HepG2 (cell line): ENCODE measurements around the gene ARHGAP26. TPM values are rescaled to one million over a fixed set of nuclear protein-coding genes. Genes with fewer than 3 reads are reported as not detected.

Experiments used
- ATAC-seq: fragments of 200-7000 bp; cut with Tn5 transposase; 3 replicates; pipeline ENCODE4 v1.9.1; 2020; ENCODE audit warnings: mild to moderate bottlenecking, moderate library complexity
- BruUV-seq: library from RNA; stranded (reverse); fragments of 400-500 nt; replicated peaks from 2 replicates; lab custom pipeline; 2021; lab: Mats Ljungman, UMichigan
- CTCF ChIA-PET: fragments of 300-600 bp; formaldehyde crosslinking; extraction: SDS; loops from one replicate; lab custom pipeline; 2021; ENCODE audit warnings: low total read pairs, inconsistent platforms, low intra/inter-chr PET ratio; lab: Yijun Ruan, JAX
- POLR2A ChIA-PET: fragments of 350-600 bp; sonication (Branson Sonifier 250); formaldehyde crosslinking; loops from one replicate; lab custom pipeline; 2020; ENCODE audit warnings: antibody characterized with exemption, inconsistent platforms; lab: Yijun Ruan, JAX
- DNase-seq: peaks from one replicate; pipeline ENCODE4 v3.0.0-alpha.2; 2015; ENCODE audit warnings: low spot score
- FAIRE-seq: peaks from 3 replicates; lab custom pipeline; 2011; peaks lifted over from hg19 to GRCh38; lab: Jason Lieb, UNC
- H2AFZ ChIP-seq: one replicate; pipeline ENCODE4 v1.6.1; 2011; ENCODE audit warnings: low read length, inconsistent platforms
- H3K27ac ChIP-seq: fragments of 300-600 bp; 3 replicates; pipeline ENCODE4 v1.8.0; 2011; ENCODE audit warnings: mixed run types, mild to moderate bottlenecking, mixed read lengths, low read length, inconsistent platforms; ENCODE audit not compliant: insufficient read depth; ENCODE audit errors: extremely low read length
- H3K27me3 ChIP-seq, 2 experiments: fragments of 200-600 bp in 1 of 2; 2 replicates in 1 of 2; 3 replicates in 1 of 2; pipeline versions ENCODE4 v1.6.0 to v1.8.0; 2011; ENCODE audit warnings: low read length in 2 of 2, mild to moderate bottlenecking in 2 of 2, moderate library complexity in 2 of 2, inconsistent platforms in 1 of 2; ENCODE audit not compliant: insufficient read depth in 2 of 2, control insufficient read depth in 1 of 2
- H3K36me3 ChIP-seq, 2 experiments: fragments of 200-600 bp in 1 of 2; replicated peaks in 1 of 2; 2 replicates in 1 of 2; 3 replicates in 1 of 2; pipeline versions ENCODE4 v1.5.1 to v1.8.0; 2011; ENCODE audit warnings: low read length in 2 of 2, inconsistent platforms in 1 of 2; ENCODE audit not compliant: insufficient read depth in 2 of 2, control insufficient read depth in 1 of 2
- H3K4me1 ChIP-seq: 2 replicates; pipeline ENCODE4 v1.5.1; 2012; ENCODE audit warnings: low read length, inconsistent platforms; ENCODE audit not compliant: insufficient read depth
- H3K4me2 ChIP-seq: 2 replicates; pipeline ENCODE4 v1.6.0; 2011; ENCODE audit warnings: low read depth, low read length, inconsistent platforms
- H3K4me3 ChIP-seq, 3 experiments: fragments of 200-600 bp in 1 of 3; sonication (generic), shearing (Covaris generic) in 1 of 3; replicated peaks in 1 of 3; 2 replicates each; pipeline ENCODE4 v1.5.1; 2011 to 2016; ENCODE audit warnings: low read length in 3 of 3, inconsistent platforms in 2 of 3, low read depth in 2 of 3, mild to moderate bottlenecking in 2 of 3, control low read depth in 1 of 3, mixed read lengths in 1 of 3; ENCODE audit not compliant: insufficient read depth in 1 of 3
- H3K79me2 ChIP-seq: one replicate; pipeline ENCODE4 v1.6.1; 2011; ENCODE audit warnings: low read length, inconsistent platforms; ENCODE audit not compliant: insufficient read depth
- H3K9ac ChIP-seq: 2 replicates; pipeline ENCODE4 v1.6.0; 2011; ENCODE audit warnings: mild to moderate bottlenecking, low read depth, low read length, inconsistent platforms; ENCODE audit not compliant: insufficient read depth
- H3K9me3 ChIP-seq: 2 replicates; pipeline ENCODE4 v1.5.1; 2012; ENCODE audit warnings: mild to moderate bottlenecking, low read length
- H4K20me1 ChIP-seq: 2 replicates; pipeline ENCODE4 v1.6.0; 2011; ENCODE audit warnings: inconsistent platforms, mild to moderate bottlenecking, low read length, moderate library complexity; ENCODE audit not compliant: insufficient read depth
- STAG1 ChIP-seq: sonication (generic); formaldehyde crosslinking; IDR thresholded peaks from 2 replicates; pipeline ENCODE4 v1.4.0; 2020; ENCODE audit warnings: missing genetic modification reagents
- ZNF12 ChIP-seq: sonication (generic); formaldehyde crosslinking; IDR thresholded peaks from 2 replicates; pipeline ENCODE4 v1.5.0; 2020; ENCODE audit warnings: missing genetic modification reagents
- ZNF136 ChIP-seq: sonication (generic); formaldehyde crosslinking; IDR thresholded peaks from 2 replicates; pipeline ENCODE4 v1.8.1; 2022; ENCODE audit warnings: low read depth, mild to moderate bottlenecking, moderate library complexity, missing genetic modification reagents
- ZNF510 ChIP-seq: sonication (generic); formaldehyde crosslinking; IDR thresholded peaks from 2 replicates; pipeline ENCODE4 v1.4.0; 2020; ENCODE audit warnings: low read depth, mild to moderate bottlenecking, missing genetic modification reagents
- ZZZ3 ChIP-seq: sonication (generic); formaldehyde crosslinking; IDR thresholded peaks from 2 replicates; pipeline ENCODE4 v1.4.0; 2020; ENCODE audit warnings: missing genetic modification reagents, mild to moderate bottlenecking, borderline replicate concordance
- WGBS: methylation state at CpG from one replicate; pipeline ENCODE4 v1.1.6; 2017; ENCODE audit warnings: low lambda C conversion rate; 5-methylcytosine and 5-hydroxymethylcytosine counted together
- in situ Hi-C: cut with HindIII; loops from 2 replicates; pipeline ENCODE4 v1.10.0; 2017; ENCODE audit warnings: low pct_unique_long_range_greater_than_20kb; ENCODE audit not compliant: extremely low pct_ligation_motif_present
- intact Hi-C: fragments of 100-400 bp; cut with micrococcal nuclease; formaldehyde crosslinking; loops from one replicate; pipeline ENCODE4 v1.10.0; 2022; ENCODE audit not compliant: unreplicated experiment
- polyA plus RNA-seq, 8 experiments: library from polyadenylated mRNA; depleted of rRNA in 3 of 8; stranded (reverse) in 7 of 8; unstranded in 1 of 8; fragments of >200 nt; fragmentation: Illumina TruSeq in 4 of 8; extraction: Trizol in 4 of 8; gene quantifications; 2 replicates each; pipeline versions ENCODE4 v1.2.1 to v1.2.3, GENCODE V29; 2011 to 2016; ENCODE audit warnings: low read depth in 4 of 8, missing spikeins in 1 of 8, mixed read lengths in 1 of 8; ENCODE audit not compliant: insufficient read depth in 1 of 8
- total RNA-seq, 5 experiments: library from RNA; depleted of rRNA; stranded (reverse); fragments of >200 nt; fragmentation: Illumina TruSeq; extraction: Trizol; gene quantifications; 2 replicates each; pipeline ENCODE4 v1.2.3, GENCODE V29; 2016; ENCODE audit warnings: low read depth in 1 of 5
- TF ChIP-seq, protein P1 (sequence below): sonication (generic); formaldehyde crosslinking; IDR thresholded peaks from 2 replicates; pipeline ENCODE4 v1.5.0; 2020; ENCODE audit warnings: mild to moderate bottlenecking, missing genetic modification reagents, moderate library complexity
- TF ChIP-seq, protein P2 (sequence below): sonication (generic); formaldehyde crosslinking; IDR thresholded peaks from 2 replicates; pipeline ENCODE4; 2020; ENCODE audit warnings: missing genetic modification reagents, mild to moderate bottlenecking, borderline replicate concordance

Gene ARHGAP26
- total and polyA plus RNA-seq, 2 of the 13 experiments (the other 11 are each of a cell fraction or from before 2014, with no cell fraction given), result 9.6 to 18.2 TPM

DNA sequence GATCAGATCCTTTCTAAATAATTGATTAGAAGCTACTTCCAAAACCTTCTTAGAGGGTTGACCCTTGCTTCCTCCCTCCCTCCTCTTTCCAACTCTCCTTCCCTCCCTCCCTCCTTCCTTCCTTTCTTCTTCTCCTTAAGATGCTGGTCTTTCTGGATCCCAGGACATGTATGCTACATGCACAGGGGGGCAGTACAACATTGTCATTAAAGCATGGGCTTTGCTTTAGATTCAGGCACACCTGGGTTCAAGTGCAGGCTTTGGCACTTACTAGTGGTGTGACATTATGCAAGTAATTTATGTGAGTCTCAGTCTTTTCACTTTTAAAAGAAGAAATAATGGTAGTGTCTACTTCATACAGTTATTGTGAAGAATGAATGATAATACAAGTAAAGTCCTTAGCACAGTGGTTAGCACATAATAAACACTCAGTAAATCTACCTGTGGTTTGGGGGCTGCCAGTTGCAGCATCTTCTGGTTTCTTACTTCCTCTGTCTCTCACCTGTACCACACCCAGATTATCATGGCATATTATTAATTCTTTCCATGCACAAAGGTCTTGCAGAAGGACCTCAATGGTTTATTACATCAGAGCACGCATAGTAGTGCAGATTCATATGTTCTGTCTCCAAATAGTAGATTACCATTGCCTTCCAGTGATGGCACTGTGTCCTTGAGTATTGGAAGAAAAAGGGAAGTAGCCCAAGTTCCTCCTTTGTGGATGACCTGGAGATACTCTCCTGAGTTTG lies 154.1 kb downstream of the ARHGAP26 start:
- Histone ChIP-seq H3K27me3 (no peaks in the 10 kb centered on the region), H2AFZ (no peak overlapping the region), H3K36me3 (peaks cover 2% of the 10 kb centered on the region in 2 experiments; a peak in 2 of 5 replicates), H3K9me3 (no peaks in the 10 kb centered on the region), H3K79me2 (no peaks in the 10 kb centered on the region), H3K4me2 (no peak overlapping the region), H3K9ac (no peak overlapping the region), H3K27ac (no peak overlapping the region), H3K4me1 (peaks cover 39% of the 10 kb centered on the region), H4K20me1 (no peaks in the 10 kb centered on the region), H3K4me3 (no peak overlapping the region)
- intact Hi-C loops, result loop anchor here (5.0 to 10.0 kb wide), 4 partner anchors 38 to 898 kb away; partner anchors contain the start of gene NR3C1
- no peak for FAIRE-seq
- no peak for DNase-seq
- CTCF ChIA-PET, result no interaction called here
- in situ Hi-C loops, result no loop called here
- POLR2A ChIA-PET, result no interaction called here
- no TSS peak for BruUV-seq
- no peak for TF ChIP-seq ZNF12 (CRISPR knock-in tag)
- TF ChIP-seq, protein P1, sequence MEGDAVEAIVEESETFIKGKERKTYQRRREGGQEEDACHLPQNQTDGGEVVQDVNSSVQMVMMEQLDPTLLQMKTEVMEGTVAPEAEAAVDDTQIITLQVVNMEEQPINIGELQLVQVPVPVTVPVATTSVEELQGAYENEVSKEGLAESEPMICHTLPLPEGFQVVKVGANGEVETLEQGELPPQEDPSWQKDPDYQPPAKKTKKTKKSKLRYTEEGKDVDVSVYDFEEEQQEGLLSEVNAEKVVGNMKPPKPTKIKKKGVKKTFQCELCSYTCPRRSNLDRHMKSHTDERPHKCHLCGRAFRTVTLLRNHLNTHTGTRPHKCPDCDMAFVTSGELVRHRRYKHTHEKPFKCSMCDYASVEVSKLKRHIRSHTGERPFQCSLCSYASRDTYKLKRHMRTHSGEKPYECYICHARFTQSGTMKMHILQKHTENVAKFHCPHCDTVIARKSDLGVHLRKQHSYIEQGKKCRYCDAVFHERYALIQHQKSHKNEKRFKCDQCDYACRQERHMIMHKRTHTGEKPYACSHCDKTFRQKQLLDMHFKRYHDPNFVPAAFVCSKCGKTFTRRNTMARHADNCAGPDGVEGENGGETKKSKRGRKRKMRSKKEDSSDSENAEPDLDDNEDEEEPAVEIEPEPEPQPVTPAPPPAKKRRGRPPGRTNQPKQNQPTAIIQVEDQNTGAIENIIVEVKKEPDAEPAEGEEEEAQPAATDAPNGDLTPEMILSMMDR (CRISPR knock-in tag), result peak; percentile 43
- TF ChIP-seq STAG1, result 0 out of 2 replicates have a peak, but pooled peaks have one; percentile 31
- ATAC-seq, result no peak
- WGBS, result 90% methylated on average over 1 of the region's 1 CpG

DNA sequence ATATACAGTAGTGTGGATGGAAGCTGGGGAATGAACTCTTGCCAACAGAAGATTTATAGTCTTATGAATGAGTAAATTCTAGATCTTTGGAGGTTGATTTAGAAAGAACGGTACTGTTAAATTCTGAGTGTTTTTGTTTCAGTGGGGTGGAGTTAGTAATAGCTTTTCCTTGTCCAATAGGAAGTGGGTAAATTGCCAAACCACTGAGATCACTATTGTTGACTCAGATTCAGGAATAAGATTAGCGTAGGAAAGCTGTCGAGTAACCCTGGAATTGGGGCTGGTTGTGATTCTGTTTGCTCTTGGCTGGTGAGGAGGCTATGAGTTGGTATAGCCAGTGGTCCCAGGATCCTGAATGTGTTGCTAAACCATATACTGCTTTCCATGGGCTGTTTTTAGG lies 155.6 kb downstream of the ARHGAP26 start:
- Histone ChIP-seq H3K36me3 (peaks cover 1 to 6% of the 10 kb centered on the region in 2 experiments; a peak in 2 of 5 replicates), H3K4me1 (peaks cover 44% of the 10 kb centered on the region), H3K4me2 (no peak overlapping the region), H2AFZ (no peak overlapping the region), H3K4me3 (no peak overlapping the region), H3K79me2 (no peaks in the 10 kb centered on the region), H3K27ac (no peak overlapping the region), H3K9ac (no peak overlapping the region), H3K9me3 (no peaks in the 10 kb centered on the region), H4K20me1 (no peaks in the 10 kb centered on the region), H3K27me3 (no peaks in the 10 kb centered on the region)
- intact Hi-C loops, result loop anchor here (10.0 kb wide), 1 partner anchor 759 kb away; no protein-coding TSS in a partner anchor
- 96% methylated on average over 3 of the region's 3 CpGs for WGBS
- DNase-seq, result no peak
- in situ Hi-C loops, result no loop called here
- no peak for ATAC-seq
- no peak for FAIRE-seq
- no TSS peak for BruUV-seq
- CTCF ChIA-PET, result no interaction called here
- POLR2A ChIA-PET, result no interaction called here
- TF ChIP-seq ZZZ3 (CRISPR knock-in tag) (no peak), ZNF510 (CRISPR knock-in tag) (no peak), ZNF136 (CRISPR knock-in tag) (no peak)
- TF ChIP-seq, protein P2, sequence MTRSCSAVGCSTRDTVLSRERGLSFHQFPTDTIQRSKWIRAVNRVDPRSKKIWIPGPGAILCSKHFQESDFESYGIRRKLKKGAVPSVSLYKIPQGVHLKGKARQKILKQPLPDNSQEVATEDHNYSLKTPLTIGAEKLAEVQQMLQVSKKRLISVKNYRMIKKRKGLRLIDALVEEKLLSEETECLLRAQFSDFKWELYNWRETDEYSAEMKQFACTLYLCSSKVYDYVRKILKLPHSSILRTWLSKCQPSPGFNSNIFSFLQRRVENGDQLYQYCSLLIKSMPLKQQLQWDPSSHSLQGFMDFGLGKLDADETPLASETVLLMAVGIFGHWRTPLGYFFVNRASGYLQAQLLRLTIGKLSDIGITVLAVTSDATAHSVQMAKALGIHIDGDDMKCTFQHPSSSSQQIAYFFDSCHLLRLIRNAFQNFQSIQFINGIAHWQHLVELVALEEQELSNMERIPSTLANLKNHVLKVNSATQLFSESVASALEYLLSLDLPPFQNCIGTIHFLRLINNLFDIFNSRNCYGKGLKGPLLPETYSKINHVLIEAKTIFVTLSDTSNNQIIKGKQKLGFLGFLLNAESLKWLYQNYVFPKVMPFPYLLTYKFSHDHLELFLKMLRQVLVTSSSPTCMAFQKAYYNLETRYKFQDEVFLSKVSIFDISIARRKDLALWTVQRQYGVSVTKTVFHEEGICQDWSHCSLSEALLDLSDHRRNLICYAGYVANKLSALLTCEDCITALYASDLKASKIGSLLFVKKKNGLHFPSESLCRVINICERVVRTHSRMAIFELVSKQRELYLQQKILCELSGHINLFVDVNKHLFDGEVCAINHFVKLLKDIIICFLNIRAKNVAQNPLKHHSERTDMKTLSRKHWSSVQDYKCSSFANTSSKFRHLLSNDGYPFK (CRISPR knock-in tag), result no peak
